ENCODE measurements around the gene ANO4.
A peak's percentile ranks its signal among the peaks of the same experiment; 100 is the strongest.

ANO4 gene

DNA sequence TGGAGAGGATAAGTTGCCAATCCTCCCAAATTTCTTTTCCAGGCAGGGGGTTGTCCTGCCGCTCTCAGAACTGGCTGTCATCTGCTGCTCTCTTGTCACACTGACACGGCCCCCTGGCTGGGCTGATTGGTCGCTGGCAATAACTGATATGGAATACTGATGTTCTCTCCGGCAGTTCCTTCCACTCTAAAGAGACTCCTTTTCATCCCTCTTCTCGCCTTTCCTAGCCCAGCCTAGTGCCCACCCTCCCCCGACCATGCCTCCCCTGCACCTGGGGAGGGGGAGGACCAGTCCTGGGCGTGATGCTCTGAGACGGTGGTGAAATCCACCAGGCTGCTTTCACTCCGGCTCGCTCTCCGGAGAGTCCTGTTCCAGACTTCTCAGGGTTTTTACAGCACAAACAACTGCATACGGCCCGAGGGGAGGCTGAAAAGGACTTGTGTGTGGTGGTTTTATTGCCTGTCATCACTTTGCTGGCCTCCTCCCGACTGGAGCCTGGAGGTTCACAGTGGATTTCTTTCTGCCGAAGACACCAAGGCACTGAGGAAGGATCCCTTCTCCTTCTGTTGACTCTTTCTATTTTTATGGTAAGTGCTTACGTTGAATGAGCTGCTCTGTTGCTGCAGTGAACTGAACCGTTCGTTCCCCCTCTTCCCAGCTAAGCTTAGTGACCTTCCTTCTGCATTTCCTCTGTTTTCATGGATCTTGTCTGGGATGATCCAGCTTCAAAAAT lies at the start of gene ANO4:
Gene ANO4, plus strand, starts transcription at position 336 of the 733 bp plus-strand sequence. CDS start 107,010 bp downstream, outside the sequence.
- Histone ChIP-seq H3K36me3 (ENCODE audit: insufficient read depth, low read length) (no peaks in the 10 kb centered on the region), H3K9ac (ENCODE audit: low read depth, low read length) (peak within 1 kb of the TSS; percentile 11; the same call in 1 of the 2 replicates), H3K9me3 (ENCODE audit: control insufficient read depth, insufficient read depth, low read length) (no peaks in the 10 kb centered on the region), H3K4me1 (ENCODE audit: insufficient read depth, low read length) (peaks cover 37% of the 10 kb centered on the region)

DNA sequence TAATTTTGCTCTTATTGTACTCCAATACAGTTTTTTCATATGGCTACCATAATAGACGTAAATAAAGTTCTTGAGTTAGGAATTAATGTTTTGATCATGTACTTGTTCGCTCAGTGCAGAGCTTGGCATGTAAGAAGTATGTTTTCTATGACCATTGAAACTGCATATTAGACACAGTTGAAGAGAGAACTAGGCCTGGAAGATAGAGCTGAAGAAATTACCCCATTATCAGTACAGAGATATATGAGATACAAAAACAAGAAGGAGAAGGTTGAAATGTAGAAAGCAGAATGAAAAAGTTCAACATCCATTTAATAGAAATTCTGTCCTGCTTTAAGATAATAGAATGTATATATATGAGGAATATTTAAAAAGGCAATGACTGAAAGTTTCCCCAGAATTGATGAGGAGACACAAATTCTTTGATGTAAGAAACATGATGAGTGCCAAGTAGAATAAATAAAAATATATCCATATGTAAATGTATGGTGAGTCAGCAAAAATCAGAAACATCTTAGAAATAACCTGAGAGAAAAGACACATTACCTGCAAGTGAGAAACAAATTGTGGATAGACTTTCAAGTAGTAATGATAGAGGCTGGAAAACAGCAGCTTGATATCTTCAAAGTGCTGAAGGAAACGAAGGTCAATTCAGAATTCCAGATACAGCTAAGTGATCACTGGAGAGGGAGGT lies 49.1 kb upstream of the ANO4 start:
- H3K9me3 ChIP-seq (ENCODE audit: control insufficient read depth, insufficient read depth, low read length) = no peaks in the 10 kb centered on the region
- H3K4me1 ChIP-seq (ENCODE audit: insufficient read depth, low read length) = no peaks in the 10 kb centered on the region
- H3K36me3 ChIP-seq (ENCODE audit: insufficient read depth, low read length) = no peaks in the 10 kb centered on the region
- no peak overlapping the region for H3K9ac ChIP-seq (ENCODE audit: low read depth, low read length)

- H3K9me3 ChIP-seq (ENCODE audit: control insufficient read depth, insufficient read depth, low read length) = peaks cover 5% of the 10 kb centered on the region
- H3K9ac ChIP-seq (ENCODE audit: low read depth, low read length) = no peak overlapping the region
- no peaks in the 10 kb centered on the region for H3K4me1 ChIP-seq (ENCODE audit: insufficient read depth, low read length)
- no peaks in the 10 kb centered on the region; the same call in 1 of the 2 replicates for H3K36me3 ChIP-seq (ENCODE audit: insufficient read depth, low read length)
Observed at GRCh38 chr12:100752841-100753240, 41.7 kb upstream of the ANO4 start.

DNA sequence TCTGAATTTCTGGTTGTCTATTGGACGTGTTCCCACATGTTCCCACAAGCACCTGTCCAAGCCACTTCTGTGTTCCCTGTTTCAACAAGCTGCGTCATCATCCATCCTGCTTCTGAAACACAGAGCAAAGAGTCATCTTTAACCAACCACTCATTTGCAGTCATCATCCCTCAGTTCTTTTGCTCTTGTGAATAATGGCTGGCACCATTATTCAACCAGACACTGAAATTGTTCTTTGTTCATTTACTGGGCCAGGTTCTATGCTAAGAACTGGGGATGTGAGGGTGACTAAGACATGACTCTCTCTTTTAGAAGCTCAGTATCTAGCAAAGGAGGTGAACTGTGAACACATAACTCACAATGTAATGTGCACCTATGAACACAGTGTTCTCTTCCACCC lies 40.7 kb upstream of the ANO4 start:
- H3K9ac ChIP-seq (ENCODE audit: low read depth, low read length) = no peak overlapping the region
- no peaks in the 10 kb centered on the region for H3K4me1 ChIP-seq (ENCODE audit: insufficient read depth, low read length)
- no peaks in the 10 kb centered on the region; the same call in 1 of the 2 replicates for H3K36me3 ChIP-seq (ENCODE audit: insufficient read depth, low read length)
- H3K9me3 ChIP-seq (ENCODE audit: control insufficient read depth, insufficient read depth, low read length) = peaks cover 5% of the 10 kb centered on the region

DNA sequence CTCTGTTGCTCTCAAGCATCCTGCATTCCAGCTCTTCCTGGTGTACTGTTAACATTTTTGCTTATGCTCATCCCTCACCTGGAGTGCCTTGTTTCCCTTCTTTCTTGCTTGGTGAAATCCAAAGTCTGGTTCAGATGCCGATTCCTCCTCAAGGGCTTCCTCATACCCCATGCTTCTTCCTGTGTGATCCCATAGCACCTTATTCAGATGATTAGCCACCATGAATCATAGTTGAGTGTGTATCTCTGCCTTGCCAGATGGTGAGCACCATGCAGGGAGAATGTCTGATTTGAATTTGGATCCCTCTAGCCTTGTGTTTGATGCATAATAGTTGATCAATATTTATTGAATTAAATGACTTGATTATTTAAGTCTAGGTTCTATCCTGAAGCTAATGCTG lies 39.4 kb upstream of the ANO4 start:
- H3K9ac ChIP-seq (ENCODE audit: low read depth, low read length) = no peak overlapping the region
- no peaks in the 10 kb centered on the region for H3K4me1 ChIP-seq (ENCODE audit: insufficient read depth, low read length)
- no peaks in the 10 kb centered on the region; the same call in 1 of the 2 replicates for H3K36me3 ChIP-seq (ENCODE audit: insufficient read depth, low read length)
- H3K9me3 ChIP-seq (ENCODE audit: control insufficient read depth, insufficient read depth, low read length) = peaks cover 5% of the 10 kb centered on the region

DNA sequence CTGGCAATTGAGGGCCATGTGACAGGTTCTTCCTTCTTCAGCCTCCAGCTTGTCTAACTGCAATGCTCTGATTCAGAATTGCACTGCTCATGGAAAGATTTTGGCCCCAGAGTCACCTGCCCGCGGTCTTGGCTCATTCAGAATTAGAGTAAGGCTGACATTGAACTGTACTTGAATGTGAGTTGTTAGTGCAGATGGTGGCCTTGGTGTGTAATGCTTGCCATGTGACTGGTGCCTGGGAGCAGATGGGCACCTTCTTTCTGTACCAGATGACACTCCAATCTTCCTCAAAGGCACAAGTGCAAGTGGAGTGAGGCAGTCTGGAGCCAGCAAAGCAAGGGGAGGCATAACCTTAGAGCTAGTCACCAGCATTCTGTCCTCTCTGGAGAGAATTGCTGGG lies 36.5 kb upstream of the ANO4 start:
- no peaks in the 10 kb centered on the region; the same call in 1 of the 2 replicates for H3K36me3 ChIP-seq (ENCODE audit: insufficient read depth, low read length)
- no peaks in the 10 kb centered on the region for H3K4me1 ChIP-seq (ENCODE audit: insufficient read depth, low read length)
- H3K9ac ChIP-seq (ENCODE audit: low read depth, low read length) = no peak overlapping the region
- H3K9me3 ChIP-seq (ENCODE audit: control insufficient read depth, insufficient read depth, low read length) = peaks cover 2% of the 10 kb centered on the region; the same call in 1 of the 2 replicates

DNA sequence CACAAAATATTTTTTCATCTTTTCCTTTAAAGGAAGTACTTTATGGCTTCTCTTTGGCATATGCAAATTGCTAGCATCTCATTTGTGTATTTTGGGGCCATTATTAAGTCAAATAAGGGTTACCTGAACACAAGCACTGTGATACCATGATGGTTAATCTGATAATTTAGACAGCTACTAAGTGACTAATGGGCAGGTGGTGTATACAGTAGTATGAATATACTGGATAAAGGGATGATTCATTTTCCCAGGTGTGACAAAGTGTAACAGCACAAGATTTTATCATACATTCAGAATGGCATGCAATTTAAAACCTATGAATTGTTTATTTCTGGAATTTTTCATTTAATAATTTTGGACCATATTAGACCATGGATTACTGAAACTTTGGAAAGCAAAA lies 27.2 kb upstream of the ANO4 start:
- Histone ChIP-seq H3K36me3 (ENCODE audit: insufficient read depth, low read length) (no peaks in the 10 kb centered on the region), H3K4me1 (ENCODE audit: insufficient read depth, low read length) (no peaks in the 10 kb centered on the region), H3K9me3 (ENCODE audit: control insufficient read depth, insufficient read depth, low read length) (no peaks in the 10 kb centered on the region), H3K9ac (ENCODE audit: low read depth, low read length) (no peak overlapping the region)

GRCh38 chr12:100767950-100768349 lies 26.6 kb upstream of the ANO4 start:
- H3K9me3 ChIP-seq (ENCODE audit: control insufficient read depth, insufficient read depth, low read length) = no peaks in the 10 kb centered on the region
- H3K9ac ChIP-seq (ENCODE audit: low read depth, low read length) = no peak overlapping the region
- H3K36me3 ChIP-seq (ENCODE audit: insufficient read depth, low read length) = no peaks in the 10 kb centered on the region
- no peaks in the 10 kb centered on the region for H3K4me1 ChIP-seq (ENCODE audit: insufficient read depth, low read length)

- Histone ChIP-seq H3K36me3 (ENCODE audit: insufficient read depth, low read length) (no peaks in the 10 kb centered on the region), H3K9me3 (ENCODE audit: control insufficient read depth, insufficient read depth, low read length) (no peaks in the 10 kb centered on the region), H3K9ac (ENCODE audit: low read depth, low read length) (no peak overlapping the region), H3K4me1 (ENCODE audit: insufficient read depth, low read length) (peaks cover 18% of the 10 kb centered on the region)
Observed at GRCh38 chr12:100778967-100779590, 15.5 kb upstream of the ANO4 start.

DNA sequence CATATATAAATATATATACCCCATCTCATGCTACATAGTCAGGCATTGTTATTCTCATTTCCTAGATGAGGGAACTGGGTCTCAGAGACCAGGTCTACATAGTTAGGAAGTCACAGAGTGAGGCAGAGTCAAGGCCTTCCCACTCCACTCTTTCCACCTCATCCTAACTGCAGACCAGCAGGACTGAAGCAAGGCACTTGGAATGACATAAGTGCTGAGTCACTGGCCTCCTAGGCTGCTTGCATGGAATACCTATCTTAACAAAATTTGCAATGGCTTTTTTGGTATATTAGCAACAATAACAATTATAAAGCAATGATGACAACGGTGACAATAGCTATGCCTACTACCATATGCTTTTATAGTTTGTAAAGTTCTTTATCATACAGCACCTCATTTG lies 5.4 kb upstream of the ANO4 start:
- no peaks in the 10 kb centered on the region for H3K9me3 ChIP-seq (ENCODE audit: control insufficient read depth, insufficient read depth, low read length)
- H3K9ac ChIP-seq (ENCODE audit: low read depth, low read length) = no peak overlapping the region
- H3K36me3 ChIP-seq (ENCODE audit: insufficient read depth, low read length) = no peaks in the 10 kb centered on the region
- H3K4me1 ChIP-seq (ENCODE audit: insufficient read depth, low read length) = peaks cover 12% of the 10 kb centered on the region; the same call in 1 of the 2 replicates

DNA sequence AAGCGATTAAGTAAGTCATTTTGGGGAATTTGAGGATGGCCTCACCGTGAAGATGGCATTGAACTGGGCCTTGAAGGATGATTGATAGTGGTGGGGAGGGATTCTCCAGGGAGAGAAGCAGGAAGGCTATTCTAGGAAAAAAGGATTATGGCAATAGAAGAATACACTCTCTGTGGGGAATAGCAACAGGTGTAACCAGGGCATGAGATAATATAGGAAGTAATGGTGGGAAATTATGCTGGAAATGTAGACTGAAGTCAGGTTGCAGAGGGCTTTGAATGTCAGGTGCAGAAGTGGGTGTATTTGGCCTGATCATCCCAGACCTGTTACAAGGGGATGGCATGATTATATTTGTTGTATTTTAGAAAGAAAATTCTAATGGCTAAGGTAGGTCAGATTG lies 4.6 kb upstream of the ANO4 start:
- H3K4me1 ChIP-seq (ENCODE audit: insufficient read depth, low read length) = peaks cover 16% of the 10 kb centered on the region; the same call in 1 of the 2 replicates
- no peaks in the 10 kb centered on the region for H3K36me3 ChIP-seq (ENCODE audit: insufficient read depth, low read length)
- H3K9ac ChIP-seq (ENCODE audit: low read depth, low read length) = no peak overlapping the region
- H3K9me3 ChIP-seq (ENCODE audit: control insufficient read depth, insufficient read depth, low read length) = no peaks in the 10 kb centered on the region

GRCh38 chr12:100790552-100790951 lies 4.0 kb upstream of the ANO4 start:
- no peaks in the 10 kb centered on the region for H3K9me3 ChIP-seq (ENCODE audit: control insufficient read depth, insufficient read depth, low read length)
- no peaks in the 10 kb centered on the region for H3K36me3 ChIP-seq (ENCODE audit: insufficient read depth, low read length)
- peaks cover 22% of the 10 kb centered on the region for H3K4me1 ChIP-seq (ENCODE audit: insufficient read depth, low read length)

DNA sequence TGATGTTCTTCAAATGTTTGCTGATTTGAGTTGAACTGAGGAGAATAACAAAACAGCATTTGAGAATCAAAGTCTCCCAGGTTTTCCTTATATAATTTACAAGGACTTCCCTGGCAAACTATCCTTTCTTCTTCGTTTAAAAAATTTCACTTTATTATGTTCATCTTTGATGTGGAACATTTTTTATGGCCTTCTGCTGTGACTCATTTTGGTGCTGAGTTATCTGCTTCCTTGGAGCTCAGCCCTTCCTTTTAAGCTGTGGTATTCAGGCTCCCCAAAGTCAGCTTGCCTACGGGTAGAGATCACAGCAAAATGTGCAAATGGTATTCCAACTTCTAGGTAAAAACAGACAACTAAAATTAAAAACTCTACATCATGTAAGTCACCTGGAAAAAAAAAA lies 1.4 kb upstream of the ANO4 start:
- Histone ChIP-seq H3K9ac (ENCODE audit: low read depth, low read length) (no peak overlapping the region), H3K36me3 (ENCODE audit: insufficient read depth, low read length) (no peaks in the 10 kb centered on the region), H3K4me1 (ENCODE audit: insufficient read depth, low read length) (peaks cover 39% of the 10 kb centered on the region), H3K9me3 (ENCODE audit: control insufficient read depth, insufficient read depth, low read length) (no peaks in the 10 kb centered on the region)

More at GRCh38 chr12:100790552-100790951, 4.0 kb upstream of the ANO4 start:
- H3K9ac ChIP-seq (ENCODE audit: low read depth, low read length) = no peak overlapping the region

DNA sequence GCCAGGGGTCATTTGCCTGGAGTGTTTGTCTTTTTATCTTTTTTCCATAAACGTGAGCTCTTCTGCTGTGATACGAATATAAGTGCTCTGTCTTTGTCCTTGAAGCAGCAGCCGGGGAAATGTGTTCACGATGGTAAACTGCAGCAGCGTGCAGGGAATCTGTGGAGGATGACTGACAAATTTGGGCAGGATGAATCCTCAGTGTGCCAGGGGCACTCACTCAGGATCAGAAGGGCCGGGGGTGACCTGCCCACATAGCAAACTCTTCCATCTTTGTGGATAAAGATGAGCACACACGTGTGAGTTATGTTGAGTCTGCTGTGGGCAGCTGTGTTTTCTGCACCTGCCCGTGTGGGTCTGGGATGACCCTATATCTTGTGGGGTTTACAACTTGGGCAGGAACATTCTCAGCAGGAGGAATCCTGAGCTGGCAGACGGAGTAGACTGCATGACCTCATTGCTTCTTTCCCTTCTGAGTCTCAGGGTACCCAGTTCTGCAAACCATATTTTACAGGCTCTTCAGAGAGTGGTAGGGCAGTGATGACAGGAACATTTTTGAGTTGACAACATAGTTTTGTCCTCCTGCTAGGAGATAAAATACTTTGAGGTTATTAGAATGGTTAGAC lies 711 bp downstream of the ANO4 start:
- Histone ChIP-seq H3K9me3 (ENCODE audit: control insufficient read depth, insufficient read depth, low read length) (no peaks in the 10 kb centered on the region), H3K4me1 (ENCODE audit: insufficient read depth, low read length) (peaks cover 34% of the 10 kb centered on the region), H3K9ac (ENCODE audit: low read depth, low read length) (no peak overlapping the region; the same call in 1 of the 2 replicates), H3K36me3 (ENCODE audit: insufficient read depth, low read length) (no peaks in the 10 kb centered on the region)

Data from ES-I3 (cell line).